ENCODE measurements around the gene GRIFIN.

GRIFIN gene

DNA sequence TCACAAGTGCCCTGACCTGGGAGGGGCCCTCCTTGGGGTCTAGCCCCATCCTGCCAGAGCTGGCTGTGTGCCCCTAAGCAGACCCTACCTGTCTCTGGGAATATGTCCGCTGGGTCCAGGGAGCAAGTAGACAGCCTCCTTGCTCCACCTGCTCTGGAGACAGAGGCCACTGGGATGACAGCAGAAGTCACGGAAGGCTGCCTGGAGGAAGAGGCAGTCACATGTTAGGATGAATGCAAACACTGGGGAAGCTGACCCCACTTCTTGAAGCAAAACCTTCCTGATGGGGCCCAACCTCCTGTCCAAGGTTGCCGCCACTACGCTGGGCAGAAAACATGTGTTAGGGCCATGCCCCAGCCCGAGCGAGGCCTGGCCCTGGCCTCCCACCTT is 31.7 kb upstream of the GRIFIN start:
- no peak for TF ChIP-seq CTCF (IDR thresholded peaks at IDR 0.05; ENCODE audit: extremely low read depth, insufficient read depth, missing control alignments)
- in situ Hi-C loops (cut with MboI; ENCODE audit: low pct_unique_long_range_greater_than_20kb, low sequenced_read_pairs, unreplicated experiment), result no loop called here
- DNase-seq (ENCODE audit: low spot score), result no peak

GRCh38 chr7:2507208-2507916 is 31.2 kb upstream of the GRIFIN start:
- DNase-seq (ENCODE audit: low spot score), result no peak
- TF ChIP-seq CTCF (IDR thresholded peaks at IDR 0.05; ENCODE audit: extremely low read depth, insufficient read depth, missing control alignments), result no peak
- in situ Hi-C loops (cut with MboI; ENCODE audit: low pct_unique_long_range_greater_than_20kb, low sequenced_read_pairs, unreplicated experiment), result no loop called here

DNA sequence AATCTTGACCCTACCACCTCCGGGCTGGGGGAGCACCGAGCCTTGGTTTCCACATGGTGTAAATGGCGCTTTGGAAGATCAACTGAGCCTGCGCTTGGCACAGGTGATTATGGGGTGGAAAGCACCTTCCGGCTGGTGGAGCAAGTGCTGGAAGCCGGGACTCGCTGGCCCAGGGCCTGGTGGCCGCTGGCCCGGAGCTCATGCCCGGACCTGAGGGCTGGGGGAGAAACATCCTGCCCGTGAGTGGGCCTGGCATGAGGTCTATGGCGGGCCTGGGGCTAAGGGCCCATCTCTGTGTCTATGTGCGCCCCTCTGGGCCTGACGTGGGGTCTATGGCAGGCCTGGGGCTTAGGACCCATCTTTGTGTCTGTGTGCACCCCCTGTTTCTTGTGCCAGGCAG is 29.2 kb upstream of the GRIFIN start:
- DNase-seq (ENCODE audit: low spot score), result no peak
- in situ Hi-C loops (cut with MboI; ENCODE audit: low pct_unique_long_range_greater_than_20kb, low sequenced_read_pairs, unreplicated experiment), result no loop called here
- TF ChIP-seq CTCF (IDR thresholded peaks at IDR 0.05; ENCODE audit: extremely low read depth, insufficient read depth, missing control alignments), result no peak

- in situ Hi-C loops (cut with MboI; ENCODE audit: low pct_unique_long_range_greater_than_20kb, low sequenced_read_pairs, unreplicated experiment), result no loop called here
- no peak for DNase-seq (ENCODE audit: low spot score)
- no peak for TF ChIP-seq CTCF (IDR thresholded peaks at IDR 0.05; ENCODE audit: extremely low read depth, insufficient read depth, missing control alignments)
These were observed 28.7 kb upstream of the GRIFIN start for GRCh38 chr7:2504889-2505375.

GRCh38 chr7:2504128-2504888 is 28.1 kb upstream of the GRIFIN start:
- in situ Hi-C loops (cut with MboI; ENCODE audit: low pct_unique_long_range_greater_than_20kb, low sequenced_read_pairs, unreplicated experiment), result no loop called here
- no peak for TF ChIP-seq CTCF (IDR thresholded peaks at IDR 0.05; ENCODE audit: extremely low read depth, insufficient read depth, missing control alignments)
- no peak for DNase-seq (ENCODE audit: low spot score)

DNA sequence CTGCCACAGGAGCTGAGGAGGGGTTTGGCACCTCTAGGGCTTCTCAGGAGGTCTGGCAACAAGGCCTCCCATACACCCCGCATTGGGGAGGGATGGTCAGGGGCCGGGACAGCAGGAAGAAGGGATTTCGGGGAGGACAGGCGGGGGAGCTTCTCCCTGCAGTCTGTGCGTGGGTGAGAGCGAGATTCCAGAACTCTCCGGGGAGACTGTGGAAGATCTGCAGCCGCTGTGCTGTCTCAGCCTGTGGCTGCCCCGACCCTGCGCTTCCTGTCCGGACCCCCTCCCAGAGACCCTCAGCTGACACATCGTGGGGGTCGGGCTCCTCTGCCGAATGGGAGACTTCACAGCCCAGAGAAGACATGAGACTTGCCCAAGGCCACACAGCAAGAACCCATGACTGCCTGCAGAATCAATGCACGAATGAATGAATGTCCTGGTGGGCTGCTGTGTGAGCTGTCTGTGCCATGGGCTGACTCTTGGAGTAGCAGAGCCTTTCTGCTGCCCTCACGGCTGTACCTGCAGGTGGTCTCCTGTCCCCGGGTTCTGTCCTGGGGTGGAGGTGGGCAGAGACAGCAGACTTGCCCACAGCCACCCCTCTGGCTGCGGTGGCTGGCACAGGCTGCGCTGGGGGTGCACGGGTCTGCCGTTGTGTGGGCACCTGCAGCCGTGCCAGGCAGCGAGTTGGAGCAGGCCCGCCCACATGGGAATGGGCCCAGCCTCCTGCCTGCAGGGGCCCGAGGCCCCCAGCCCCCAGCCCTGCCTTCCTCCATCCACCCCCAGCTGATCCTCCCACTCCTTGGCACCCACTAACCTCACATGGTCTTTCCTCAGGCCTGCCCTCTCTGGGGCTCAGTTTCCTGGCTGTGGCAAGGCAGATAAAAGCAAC is 27.1 kb upstream of the GRIFIN start:
- TF ChIP-seq CTCF (IDR thresholded peaks at IDR 0.05; ENCODE audit: extremely low read depth, insufficient read depth, missing control alignments), result no peak
- in situ Hi-C loops (cut with MboI; ENCODE audit: low pct_unique_long_range_greater_than_20kb, low sequenced_read_pairs, unreplicated experiment), result no loop called here
- DNase-seq (ENCODE audit: low spot score), result no peak

Data from GM13977 (cell line).